Astrocyte (in vitro differentiated cells and primary cell): ENCODE results near the gene PCBP3. TPM values are rescaled to one million over a fixed set of nuclear protein-coding genes. Genes with fewer than 3 reads are reported as not detected.
"Not testable (repeated sequence)": the region's sequence is repeated elsewhere in the genome, so short reads cannot be mapped to it uniquely, and the experiment has no call there.

Source experiments
- DNase-seq: peaks from one replicate; pipeline ENCODE4 v3.0.0-alpha.2; 2010; ENCODE audit warnings: low read depth
- FAIRE-seq: peaks from 2 replicates; lab custom pipeline; 2011; peaks lifted over from hg19 to GRCh38; lab: Jason Lieb, UNC
- H2AFZ ChIP-seq: 2 replicates; pipeline ENCODE4 v1.6.0; 2012; ENCODE audit warnings: low read depth, low read length, inconsistent platforms
- H3K27ac ChIP-seq: 2 replicates; pipeline ENCODE4 v1.5.1; 2011; ENCODE audit warnings: low read depth, low read length, inconsistent platforms
- H3K27me3 ChIP-seq: 2 replicates; pipeline ENCODE4 v1.6.0; 2011; ENCODE audit warnings: low read length, inconsistent platforms; ENCODE audit not compliant: insufficient read depth
- H3K36me3 ChIP-seq: 2 replicates; pipeline ENCODE4 v1.5.1; 2011; ENCODE audit warnings: low read length, inconsistent platforms; ENCODE audit not compliant: insufficient read depth
- H3K4me1 ChIP-seq: 2 replicates; pipeline ENCODE4 v1.5.1; 2011; ENCODE audit warnings: low read length, inconsistent platforms; ENCODE audit not compliant: insufficient read depth
- H3K4me2 ChIP-seq: 2 replicates; pipeline ENCODE4 v1.6.0; 2012; ENCODE audit warnings: low read length, inconsistent platforms
- H3K4me3 ChIP-seq: 2 replicates; pipeline ENCODE4 v1.5.1; 2011; ENCODE audit warnings: low read depth, mild to moderate bottlenecking, low read length, inconsistent platforms; ENCODE audit not compliant: insufficient read depth
- H3K79me2 ChIP-seq: 2 replicates; pipeline ENCODE4 v1.6.0; 2012; ENCODE audit warnings: mild to moderate bottlenecking, low read length, inconsistent platforms; ENCODE audit not compliant: insufficient read depth
- H3K9ac ChIP-seq: 2 replicates; pipeline ENCODE4 v1.6.0; 2012; ENCODE audit warnings: mild to moderate bottlenecking, low read length, inconsistent platforms
- H3K9me3 ChIP-seq: 2 replicates; pipeline ENCODE4 v1.5.1; 2012; ENCODE audit warnings: low read depth, mild to moderate bottlenecking, low read length, inconsistent platforms; ENCODE audit not compliant: insufficient read depth
- H4K20me1 ChIP-seq: 2 replicates; pipeline ENCODE4 v1.6.0; 2012; ENCODE audit warnings: low read length, inconsistent platforms; ENCODE audit not compliant: insufficient read depth
- H3K27ac Mint-ChIP-seq: one replicate; pipeline ENCODE4 v1.8.0; 2021; ENCODE audit warnings: mild to moderate bottlenecking, mixed read lengths; ENCODE audit not compliant: unreplicated experiment
- H3K27me3 Mint-ChIP-seq: one replicate; pipeline ENCODE4 v1.8.0; 2021; ENCODE audit warnings: low read depth, mixed read lengths; ENCODE audit not compliant: unreplicated experiment
- H3K36me3 Mint-ChIP-seq: one replicate; pipeline ENCODE4 v1.8.0; 2021; ENCODE audit warnings: low read depth, mixed read lengths; ENCODE audit not compliant: unreplicated experiment
- H3K4me1 Mint-ChIP-seq: one replicate; pipeline ENCODE4 v1.8.0; 2021; ENCODE audit warnings: low read depth, mixed read lengths; ENCODE audit not compliant: unreplicated experiment
- H3K4me3 Mint-ChIP-seq: one replicate; pipeline ENCODE4 v1.8.0; 2021; ENCODE audit warnings: mild to moderate bottlenecking, moderate library complexity, mixed read lengths; ENCODE audit not compliant: unreplicated experiment
- H3K9me3 Mint-ChIP-seq: one replicate; pipeline ENCODE4 v1.8.0; 2021; ENCODE audit warnings: mild to moderate bottlenecking, mixed read lengths; ENCODE audit not compliant: unreplicated experiment
- EZH2 ChIP-seq: IDR thresholded peaks from 2 replicates; pipeline ENCODE4 v1.6.1; 2012; ENCODE audit warnings: mild to moderate bottlenecking, low read length, inconsistent platforms; ENCODE audit not compliant: insufficient read depth
- total RNA-seq: library from RNA; stranded (reverse); gene quantifications from 2 replicates; pipeline ENCODE4 v1.2.1, GENCODE V29; 2021
- TF ChIP-seq, protein P1 (sequence below): IDR thresholded peaks from 2 replicates; pipeline ENCODE4 v1.5.1; 2011; ENCODE audit warnings: low read depth, mild to moderate bottlenecking, inconsistent platforms, low read length, moderate library complexity; ENCODE audit not compliant: insufficient read depth

The PCBP3 gene
- total RNA-seq, 1 donor from 2014 or later = 1.8 TPM

- H3K9ac ChIP-seq = no peak overlapping the region
- Mint-ChIP-seq H3K4me3 (no peak overlapping the region), H3K9me3 (peaks cover 11% of the 10 kb centered on the region), H3K27me3 (peaks cover 40% of the 10 kb centered on the region), H3K4me1 (no peaks in the 10 kb centered on the region), H3K36me3 (no peaks in the 10 kb centered on the region), H3K27ac (no peak overlapping the region)
- H3K4me2 ChIP-seq = no peak overlapping the region
- H4K20me1 ChIP-seq = peaks cover 4% of the 10 kb centered on the region
- no peak overlapping the region for H3K4me3 ChIP-seq
- no peaks in the 10 kb centered on the region for H3K79me2 ChIP-seq
- H3K9me3 ChIP-seq = peaks cover 3% of the 10 kb centered on the region
- no peak overlapping the region for H3K27ac ChIP-seq
- no peak for DNase-seq
- no peak overlapping the region for H2AFZ ChIP-seq
- H3K27me3 ChIP-seq = no peaks in the 10 kb centered on the region
- FAIRE-seq = no peak
- no peaks in the 10 kb centered on the region for H3K4me1 ChIP-seq
- TF ChIP-seq, protein P1, sequence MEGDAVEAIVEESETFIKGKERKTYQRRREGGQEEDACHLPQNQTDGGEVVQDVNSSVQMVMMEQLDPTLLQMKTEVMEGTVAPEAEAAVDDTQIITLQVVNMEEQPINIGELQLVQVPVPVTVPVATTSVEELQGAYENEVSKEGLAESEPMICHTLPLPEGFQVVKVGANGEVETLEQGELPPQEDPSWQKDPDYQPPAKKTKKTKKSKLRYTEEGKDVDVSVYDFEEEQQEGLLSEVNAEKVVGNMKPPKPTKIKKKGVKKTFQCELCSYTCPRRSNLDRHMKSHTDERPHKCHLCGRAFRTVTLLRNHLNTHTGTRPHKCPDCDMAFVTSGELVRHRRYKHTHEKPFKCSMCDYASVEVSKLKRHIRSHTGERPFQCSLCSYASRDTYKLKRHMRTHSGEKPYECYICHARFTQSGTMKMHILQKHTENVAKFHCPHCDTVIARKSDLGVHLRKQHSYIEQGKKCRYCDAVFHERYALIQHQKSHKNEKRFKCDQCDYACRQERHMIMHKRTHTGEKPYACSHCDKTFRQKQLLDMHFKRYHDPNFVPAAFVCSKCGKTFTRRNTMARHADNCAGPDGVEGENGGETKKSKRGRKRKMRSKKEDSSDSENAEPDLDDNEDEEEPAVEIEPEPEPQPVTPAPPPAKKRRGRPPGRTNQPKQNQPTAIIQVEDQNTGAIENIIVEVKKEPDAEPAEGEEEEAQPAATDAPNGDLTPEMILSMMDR = no peak
- TF ChIP-seq EZH2 = no peak
- H3K36me3 ChIP-seq = no peaks in the 10 kb centered on the region
These were observed 165.9 kb downstream of the PCBP3 start for GRCh38 chr21:45809421-45809820.

DNA sequence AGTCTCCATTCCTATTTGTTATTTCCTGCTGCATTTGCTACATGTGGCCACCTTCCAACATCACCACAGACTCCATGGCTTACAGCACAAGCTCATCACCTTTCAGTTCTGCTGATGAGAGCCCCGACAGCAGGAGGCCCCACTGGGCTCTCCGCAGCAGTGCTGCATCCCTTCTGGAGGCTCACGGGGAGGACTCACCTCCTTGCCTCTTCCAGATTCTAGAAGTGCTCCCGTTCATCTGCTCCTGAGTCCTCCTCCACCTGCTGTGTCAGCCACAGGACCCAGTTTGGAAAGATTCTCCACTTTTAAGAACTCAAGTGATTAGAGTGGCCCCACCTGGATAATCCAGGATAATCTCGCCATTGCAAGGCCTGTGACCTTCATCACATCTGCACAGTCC, 167.6 kb downstream of the PCBP3 start:
- Histone ChIP-seq H3K4me2 (no peak overlapping the region), H3K4me3 (no peak overlapping the region), H3K36me3 (no peaks in the 10 kb centered on the region), H3K79me2 (no peaks in the 10 kb centered on the region), H4K20me1 (peaks cover 4% of the 10 kb centered on the region), H3K9ac (no peak overlapping the region), H2AFZ (no peak overlapping the region), H3K27ac (no peak overlapping the region), H3K9me3 (peaks cover 3% of the 10 kb centered on the region), H3K27me3 (no peaks in the 10 kb centered on the region), H3K4me1 (no peaks in the 10 kb centered on the region)
- Mint-ChIP-seq H3K9me3 (peaks cover 11% of the 10 kb centered on the region), H3K36me3 (no peaks in the 10 kb centered on the region), H3K27ac (no peak overlapping the region), H3K27me3 (peaks cover 35% of the 10 kb centered on the region), H3K4me3 (no peak overlapping the region), H3K4me1 (no peaks in the 10 kb centered on the region)
- FAIRE-seq (no peak), DNase-seq (no peak)
- no peak for TF ChIP-seq EZH2
- TF ChIP-seq, protein P1 = no peak

GRCh38 chr21:45814210-45814940, 170.8 kb downstream of the PCBP3 start:
- not testable (repeated sequence) for H3K4me3 Mint-ChIP-seq, H3K9me3 ChIP-seq, H3K27me3 ChIP-seq, H3K4me3 ChIP-seq, H3K79me2 ChIP-seq, H3K27ac Mint-ChIP-seq, H3K9ac ChIP-seq, H3K36me3 ChIP-seq, H3K4me2 ChIP-seq, H3K27ac ChIP-seq, H4K20me1 ChIP-seq, FAIRE-seq, H3K9me3 Mint-ChIP-seq, H3K36me3 Mint-ChIP-seq, DNase-seq, H2AFZ ChIP-seq
- peaks cover 16% of the 10 kb centered on the region for H3K27me3 Mint-ChIP-seq
- peaks cover 13% of the 10 kb centered on the region for H3K4me1 Mint-ChIP-seq
- H3K4me1 ChIP-seq = peaks cover 13% of the 10 kb centered on the region

DNA sequence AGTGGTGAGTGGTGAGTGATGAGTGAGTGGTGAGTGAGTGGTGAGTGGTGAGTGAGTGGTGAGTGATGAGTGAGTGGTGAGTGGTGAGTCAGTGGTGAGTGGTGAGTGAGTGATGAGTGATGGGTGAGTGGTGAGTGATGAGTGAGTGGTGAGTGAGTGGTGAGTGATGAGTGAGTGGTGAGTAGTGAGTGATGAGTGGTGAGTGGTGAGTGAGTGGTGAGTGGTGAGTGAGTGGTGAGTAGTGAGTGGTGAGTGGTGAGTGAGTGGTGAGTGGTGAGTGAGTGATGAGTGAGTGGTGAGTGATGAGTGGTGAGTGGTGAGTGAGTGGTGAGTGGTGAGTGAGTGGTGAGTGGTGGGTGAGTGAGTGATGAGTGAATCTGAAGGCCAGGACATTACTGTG, 172.3 kb downstream of the PCBP3 start:
- H3K79me2 ChIP-seq, H3K27me3 ChIP-seq: not testable (repeated sequence)

More for the DNA sequence above, 172.3 kb downstream of the PCBP3 start:
- H3K9me3 Mint-ChIP-seq, DNase-seq, H3K9me3 ChIP-seq, H4K20me1 ChIP-seq, H3K36me3 Mint-ChIP-seq, H3K4me3 Mint-ChIP-seq, H3K4me3 ChIP-seq, FAIRE-seq, H3K27ac ChIP-seq, H3K27me3 Mint-ChIP-seq, H3K27ac Mint-ChIP-seq, H3K9ac ChIP-seq, H2AFZ ChIP-seq, H3K36me3 ChIP-seq, H3K4me2 ChIP-seq: not testable (repeated sequence)
- H3K4me1 Mint-ChIP-seq = peaks cover 19% of the 10 kb centered on the region
- peaks cover 24% of the 10 kb centered on the region for H3K4me1 ChIP-seq
